AG04449 (cell line): ENCODE data around the gene GABRR2.

ENCODE experiments used
- CTCF ChIA-PET: fragments of 350-600 bp; formaldehyde crosslinking; extraction: SDS; loops from one replicate; lab custom pipeline; 2021; ENCODE audit warnings: antibody characterized with exemption; lab: Yijun Ruan, JAX
- POLR2A ChIA-PET: fragments of 400-600, 350-600 bp; formaldehyde crosslinking; extraction: SDS; loops from one replicate; lab custom pipeline; 2020; ENCODE audit warnings: antibody characterized with exemption, inconsistent platforms; lab: Yijun Ruan, JAX
- DNase-seq: peaks from one replicate; pipeline ENCODE4 v3.0.0-alpha.2; 2010; ENCODE audit warnings: low read depth, low spot score
- H3K4me3 ChIP-seq: 2 replicates; pipeline ENCODE4 v1.5.1; 2011; ENCODE audit warnings: low read depth, mild to moderate bottlenecking, control low read depth, low read length
- TF ChIP-seq, protein P1 (sequence below): IDR thresholded peaks from one replicate; pipeline ENCODE4 v1.5.1; 2011; ENCODE audit warnings: mild to moderate bottlenecking, moderate library complexity, low read length, control low read depth, inconsistent platforms; ENCODE audit not compliant: insufficient read depth; ENCODE audit errors: missing control alignments

The GABRR2 gene

DNA sequence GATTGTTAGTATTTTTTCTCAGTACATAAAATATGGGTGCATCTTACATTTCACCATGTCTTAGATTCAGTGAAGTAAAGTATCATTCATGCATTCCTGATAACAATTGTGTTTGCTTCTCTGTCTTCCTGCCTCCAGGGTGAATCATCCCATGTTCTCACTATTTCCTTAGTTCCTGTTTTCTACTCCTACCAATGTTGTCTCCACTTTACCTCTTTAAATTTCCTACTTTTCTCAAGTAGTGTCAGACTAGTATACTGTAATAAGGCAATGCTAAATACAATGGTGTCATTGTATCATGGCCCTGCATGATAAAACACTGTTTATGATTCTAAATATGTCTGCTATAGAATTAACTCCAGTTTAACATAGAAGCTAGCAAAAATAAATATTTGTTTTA is 60.5 kb downstream of the GABRR2 start:
- ChIA-PET POLR2A (no interaction called here), CTCF (interaction anchor here (1.6 to 2.2 kb wide), 2 partner anchors 11 to 12 kb away, joined by 6 to 7 read pairs; no protein-coding TSS in a partner anchor)
- DNase-seq = no peak
- no peak overlapping the region for H3K4me3 ChIP-seq
- TF ChIP-seq, protein P1, sequence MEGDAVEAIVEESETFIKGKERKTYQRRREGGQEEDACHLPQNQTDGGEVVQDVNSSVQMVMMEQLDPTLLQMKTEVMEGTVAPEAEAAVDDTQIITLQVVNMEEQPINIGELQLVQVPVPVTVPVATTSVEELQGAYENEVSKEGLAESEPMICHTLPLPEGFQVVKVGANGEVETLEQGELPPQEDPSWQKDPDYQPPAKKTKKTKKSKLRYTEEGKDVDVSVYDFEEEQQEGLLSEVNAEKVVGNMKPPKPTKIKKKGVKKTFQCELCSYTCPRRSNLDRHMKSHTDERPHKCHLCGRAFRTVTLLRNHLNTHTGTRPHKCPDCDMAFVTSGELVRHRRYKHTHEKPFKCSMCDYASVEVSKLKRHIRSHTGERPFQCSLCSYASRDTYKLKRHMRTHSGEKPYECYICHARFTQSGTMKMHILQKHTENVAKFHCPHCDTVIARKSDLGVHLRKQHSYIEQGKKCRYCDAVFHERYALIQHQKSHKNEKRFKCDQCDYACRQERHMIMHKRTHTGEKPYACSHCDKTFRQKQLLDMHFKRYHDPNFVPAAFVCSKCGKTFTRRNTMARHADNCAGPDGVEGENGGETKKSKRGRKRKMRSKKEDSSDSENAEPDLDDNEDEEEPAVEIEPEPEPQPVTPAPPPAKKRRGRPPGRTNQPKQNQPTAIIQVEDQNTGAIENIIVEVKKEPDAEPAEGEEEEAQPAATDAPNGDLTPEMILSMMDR = no peak

DNA sequence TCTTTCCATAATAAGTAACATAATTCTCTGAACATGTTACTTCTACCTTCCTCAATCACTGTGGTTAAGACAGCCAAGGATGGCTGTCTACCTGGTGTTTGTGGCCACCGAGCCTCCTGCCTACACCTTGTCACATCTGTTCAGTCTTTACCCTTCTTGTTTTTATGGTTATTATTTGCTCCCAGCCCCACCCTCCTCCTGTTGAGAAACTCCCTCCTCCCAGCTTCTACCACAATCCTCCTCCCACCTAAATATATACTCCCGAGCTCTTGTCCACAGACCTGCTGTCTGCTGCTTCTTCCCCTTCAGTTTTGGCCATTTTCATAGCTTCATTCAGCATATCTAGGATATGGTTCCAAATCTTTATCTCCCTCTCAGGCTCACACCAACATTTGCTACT is 62.2 kb downstream of the GABRR2 start:
- ChIA-PET CTCF (interaction anchor here (2.0 to 2.2 kb wide), 2 partner anchors 9 to 11 kb away, joined by 7 read pairs; no protein-coding TSS in a partner anchor), POLR2A (no interaction called here)
- DNase-seq = no peak
- TF ChIP-seq, protein P1 = no peak
- no peak overlapping the region for H3K4me3 ChIP-seq

DNA sequence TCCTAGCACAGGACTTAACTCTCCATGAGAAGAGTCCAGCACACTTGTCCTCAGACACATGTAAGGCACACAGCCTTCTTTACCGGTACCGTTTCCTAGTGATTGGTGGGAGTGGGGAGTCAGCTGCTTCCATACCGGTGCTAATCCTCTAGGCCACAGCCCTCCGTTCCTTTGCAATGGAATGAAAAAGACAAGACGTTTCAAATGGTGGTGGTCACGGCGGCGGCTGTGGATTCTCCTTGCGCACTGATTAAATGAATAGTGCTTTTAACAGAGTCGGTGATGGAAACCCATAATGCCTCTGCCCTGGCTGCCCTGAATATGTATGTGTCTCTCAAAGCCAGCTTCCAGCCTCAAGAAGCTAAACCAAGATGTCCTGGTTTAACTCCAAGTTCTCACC is 63.1 kb downstream of the GABRR2 start:
- TF ChIP-seq, protein P1 = no peak
- CTCF ChIA-PET = interaction anchor here (0.6 to 2.0 kb wide), 2 partner anchors 8 to 12 kb away, joined by 3 to 7 read pairs; no protein-coding TSS in a partner anchor
- no peak overlapping the region for H3K4me3 ChIP-seq
- no peak for DNase-seq
- POLR2A ChIA-PET = no interaction called here

DNA sequence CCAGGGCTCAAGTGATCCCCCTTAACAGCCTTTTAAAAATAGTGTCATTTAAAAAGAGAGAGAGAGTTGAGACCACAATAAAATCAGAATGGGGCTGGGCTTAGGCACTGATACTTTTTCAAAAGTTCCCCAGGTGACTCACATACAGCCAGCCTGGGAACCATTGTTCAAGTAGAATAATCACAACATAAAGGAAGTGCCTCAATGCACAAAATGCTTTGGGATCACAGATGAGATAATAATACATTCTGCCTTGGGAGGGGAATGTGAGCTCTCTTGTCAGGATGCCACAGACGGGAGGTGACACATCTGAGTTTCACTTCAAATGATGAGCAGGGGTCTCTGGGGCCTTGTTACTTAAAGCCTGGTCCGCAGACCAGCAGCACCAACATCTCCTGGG is 63.9 kb downstream of the GABRR2 start:
- TF ChIP-seq, protein P1 = no peak
- no peak overlapping the region for H3K4me3 ChIP-seq
- ChIA-PET CTCF (interaction anchor here (2.0 kb wide), 1 partner anchor 8 kb away, joined by 7 read pairs; no protein-coding TSS in a partner anchor), POLR2A (no interaction called here)
- DNase-seq = no peak

DNA sequence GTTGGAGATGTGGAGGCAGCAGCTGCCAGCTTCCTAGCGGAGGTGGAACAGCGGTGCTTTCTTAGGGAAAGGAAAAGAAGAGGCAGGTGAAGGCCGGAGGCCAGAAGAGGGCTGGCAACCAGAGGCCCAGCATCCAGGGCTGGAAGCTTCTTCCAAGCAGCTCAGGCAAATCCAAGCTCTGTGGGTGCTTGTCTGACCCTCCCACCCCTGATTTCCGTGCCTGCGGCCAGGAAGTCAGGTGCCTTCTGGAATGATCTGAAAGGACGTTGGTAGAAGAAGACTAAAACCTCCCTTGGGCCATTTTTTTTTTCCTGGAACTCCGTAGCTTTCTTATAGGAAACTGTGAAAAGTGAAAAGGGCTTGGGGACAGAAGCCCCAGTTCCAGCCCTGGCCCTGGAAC is 64.9 kb downstream of the GABRR2 start:
- ChIA-PET POLR2A (no interaction called here), CTCF (no interaction called here)
- no peak for DNase-seq
- TF ChIP-seq, protein P1 = no peak
- H3K4me3 ChIP-seq = no peak overlapping the region

DNA sequence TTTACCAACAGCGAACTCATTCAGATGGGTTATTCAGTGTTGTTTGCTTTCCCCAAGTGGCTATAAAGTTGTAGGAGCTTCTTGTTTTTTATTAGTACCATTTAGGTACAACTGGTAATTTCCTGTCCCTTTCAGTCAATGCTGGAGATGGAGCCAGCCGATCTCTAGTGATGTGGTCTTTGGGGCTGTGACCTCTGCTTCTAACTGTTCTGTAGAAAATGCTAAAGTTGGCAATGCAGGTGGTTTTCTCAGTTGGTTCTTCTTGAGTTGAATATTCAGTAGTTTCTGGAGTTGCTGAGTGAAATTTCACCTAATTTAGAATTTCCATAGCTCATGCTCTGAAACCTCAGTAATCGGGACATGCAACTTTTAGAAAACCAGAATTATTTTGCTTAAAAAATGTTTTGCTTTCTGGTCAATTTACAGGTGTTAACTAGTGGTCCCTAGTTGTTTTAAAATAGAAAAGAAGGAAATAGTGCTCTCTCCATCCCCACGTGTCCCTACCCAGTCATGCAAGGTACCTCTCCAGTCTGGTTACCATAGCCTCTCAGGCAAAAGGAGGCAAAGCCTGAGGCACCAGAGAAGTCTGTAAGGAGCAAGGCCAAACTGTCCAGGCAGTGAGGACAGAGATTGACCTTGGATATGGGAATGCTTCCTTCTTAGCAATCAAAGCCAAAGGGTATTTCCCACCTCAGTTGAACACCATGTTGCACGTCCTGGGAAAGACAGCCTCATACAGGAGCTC is 70.7 kb downstream of the GABRR2 start:
- POLR2A ChIA-PET = no interaction called here
- no peak for DNase-seq
- TF ChIP-seq, protein P1 = no peak
- no peak overlapping the region for H3K4me3 ChIP-seq
- CTCF ChIA-PET = interaction anchor here (0.9 to 10.4 kb wide), 13 partner anchors 8 to 260 kb away, joined by 3 to 162 read pairs (median 5); partner anchors contain the start of genes PM20D2 and SRSF12
